ENCODE measurements around the gene TTC39A.

The TTC39A gene

GRCh38 chr1:51344276-51344601 is 13.9 kb upstream of the TTC39A start:
- H3K27me3 ChIP-seq (ENCODE audit: insufficient read depth, low read depth, severe bottlenecking) = no peaks in the 10 kb centered on the region
- H3K9me3 ChIP-seq (ENCODE audit: severe bottlenecking) = no peaks in the 10 kb centered on the region
- no peaks in the 10 kb centered on the region for H3K36me3 ChIP-seq
- H3K4me3 ChIP-seq (ENCODE audit: low read depth, low read length) = no peak overlapping the region
- DNase-seq = no peak
- H3K27ac ChIP-seq = no peak overlapping the region
- TF ChIP-seq CTCF (IDR thresholded peaks at IDR 0.05; ENCODE audit: low read depth, low read length) = no peak

- DNase-seq = no peak
- Histone ChIP-seq H3K36me3 (no peaks in the 10 kb centered on the region), H3K27me3 (ENCODE audit: insufficient read depth, low read depth, severe bottlenecking) (no peaks in the 10 kb centered on the region), H3K27ac (no peak overlapping the region), H3K4me3 (ENCODE audit: low read depth, low read length) (no peak overlapping the region), H3K9me3 (ENCODE audit: severe bottlenecking) (no peaks in the 10 kb centered on the region)
- no peak for TF ChIP-seq CTCF (IDR thresholded peaks at IDR 0.05; ENCODE audit: low read depth, low read length)
These were observed 13.3 kb upstream of the TTC39A start for GRCh38 chr1:51343624-51344023.

- H3K9me3 ChIP-seq (ENCODE audit: severe bottlenecking) = no peaks in the 10 kb centered on the region
- TF ChIP-seq CTCF (IDR thresholded peaks at IDR 0.05; ENCODE audit: low read depth, low read length) = no peak
- no peak for DNase-seq
- H3K27ac ChIP-seq = no peak overlapping the region
- no peaks in the 10 kb centered on the region for H3K36me3 ChIP-seq
- H3K27me3 ChIP-seq (ENCODE audit: insufficient read depth, low read depth, severe bottlenecking) = no peaks in the 10 kb centered on the region
- no peak overlapping the region for H3K4me3 ChIP-seq (ENCODE audit: low read depth, low read length)
These were observed 12.3 kb upstream of the TTC39A start for GRCh38 chr1:51342591-51343206.

GRCh38 chr1:51341876-51342496 is 11.6 kb upstream of the TTC39A start:
- H3K9me3 ChIP-seq (ENCODE audit: severe bottlenecking) = no peaks in the 10 kb centered on the region
- no peak overlapping the region for H3K27ac ChIP-seq
- no peaks in the 10 kb centered on the region for H3K36me3 ChIP-seq
- H3K4me3 ChIP-seq (ENCODE audit: low read depth, low read length) = no peak overlapping the region
- TF ChIP-seq CTCF (IDR thresholded peaks at IDR 0.05; ENCODE audit: low read depth, low read length) = peak; percentile 29; the same call in 1 of the 2 replicates
- peak; percentile 25 for DNase-seq
- H3K27me3 ChIP-seq (ENCODE audit: insufficient read depth, low read depth, severe bottlenecking) = no peaks in the 10 kb centered on the region

- Histone ChIP-seq H3K36me3 (no peaks in the 10 kb centered on the region), H3K27ac (no peak overlapping the region), H3K27me3 (ENCODE audit: insufficient read depth, low read depth, severe bottlenecking) (no peaks in the 10 kb centered on the region), H3K9me3 (ENCODE audit: severe bottlenecking) (no peaks in the 10 kb centered on the region), H3K4me3 (ENCODE audit: low read depth, low read length) (no peak overlapping the region)
- TF ChIP-seq CTCF (IDR thresholded peaks at IDR 0.05; ENCODE audit: low read depth, low read length) = no peak
- DNase-seq = no peak
These were observed 10.0 kb upstream of the TTC39A start for GRCh38 chr1:51340380-51340779.

GRCh38 chr1:51336711-51337110 is 6.3 kb upstream of the TTC39A start:
- H3K36me3 ChIP-seq = no peaks in the 10 kb centered on the region
- no peaks in the 10 kb centered on the region for H3K27me3 ChIP-seq (ENCODE audit: insufficient read depth, low read depth, severe bottlenecking)
- H3K9me3 ChIP-seq (ENCODE audit: severe bottlenecking) = no peaks in the 10 kb centered on the region
- no peak for TF ChIP-seq CTCF (IDR thresholded peaks at IDR 0.05; ENCODE audit: low read depth, low read length)
- no peak overlapping the region for H3K27ac ChIP-seq
- no peak for DNase-seq
- no peak overlapping the region for H3K4me3 ChIP-seq (ENCODE audit: low read depth, low read length)

All from WERI-Rb-1 (cell line).